HepG2 (cell line): ENCODE data around the gene GRM7. TPM values are rescaled to one million over a fixed set of nuclear protein-coding genes. Genes with fewer than 3 reads are reported as not detected.

ENCODE experiments used
- ATAC-seq: fragments of 200-7000 bp; cut with Tn5 transposase; 3 replicates; pipeline ENCODE4 v1.9.1; 2020; ENCODE audit warnings: mild to moderate bottlenecking, moderate library complexity
- BruUV-seq: library from RNA; stranded (reverse); fragments of 400-500 nt; replicated peaks from 2 replicates; lab custom pipeline; 2021; lab: Mats Ljungman, UMichigan
- CTCF ChIA-PET: fragments of 300-600 bp; formaldehyde crosslinking; extraction: SDS; loops from one replicate; lab custom pipeline; 2021; ENCODE audit warnings: low total read pairs, inconsistent platforms, low intra/inter-chr PET ratio; lab: Yijun Ruan, JAX
- POLR2A ChIA-PET: fragments of 350-600 bp; sonication (Branson Sonifier 250); formaldehyde crosslinking; loops from one replicate; lab custom pipeline; 2020; ENCODE audit warnings: antibody characterized with exemption, inconsistent platforms; lab: Yijun Ruan, JAX
- DNase-seq: peaks from one replicate; pipeline ENCODE4 v3.0.0-alpha.2; 2015; ENCODE audit warnings: low spot score
- FAIRE-seq: peaks from 3 replicates; lab custom pipeline; 2011; peaks lifted over from hg19 to GRCh38; lab: Jason Lieb, UNC
- H2AFZ ChIP-seq: one replicate; pipeline ENCODE4 v1.6.1; 2011; ENCODE audit warnings: low read length, inconsistent platforms
- H3K27ac ChIP-seq: fragments of 300-600 bp; 3 replicates; pipeline ENCODE4 v1.8.0; 2011; ENCODE audit warnings: mixed run types, mild to moderate bottlenecking, mixed read lengths, low read length, inconsistent platforms; ENCODE audit not compliant: insufficient read depth; ENCODE audit errors: extremely low read length
- H3K27me3 ChIP-seq, 2 experiments: fragments of 200-600 bp in 1 of 2; 2 replicates in 1 of 2; 3 replicates in 1 of 2; pipeline versions ENCODE4 v1.6.0 to v1.8.0; 2011; ENCODE audit warnings: low read length in 2 of 2, mild to moderate bottlenecking in 2 of 2, moderate library complexity in 2 of 2, inconsistent platforms in 1 of 2; ENCODE audit not compliant: insufficient read depth in 2 of 2, control insufficient read depth in 1 of 2
- H3K36me3 ChIP-seq, 2 experiments: fragments of 200-600 bp in 1 of 2; replicated peaks in 1 of 2; 2 replicates in 1 of 2; 3 replicates in 1 of 2; pipeline versions ENCODE4 v1.5.1 to v1.8.0; 2011; ENCODE audit warnings: low read length in 2 of 2, inconsistent platforms in 1 of 2; ENCODE audit not compliant: insufficient read depth in 2 of 2, control insufficient read depth in 1 of 2
- H3K4me1 ChIP-seq: 2 replicates; pipeline ENCODE4 v1.5.1; 2012; ENCODE audit warnings: low read length, inconsistent platforms; ENCODE audit not compliant: insufficient read depth
- H3K4me2 ChIP-seq: 2 replicates; pipeline ENCODE4 v1.6.0; 2011; ENCODE audit warnings: low read depth, low read length, inconsistent platforms
- H3K4me3 ChIP-seq, 3 experiments: fragments of 200-600 bp in 1 of 3; sonication (generic), shearing (Covaris generic) in 1 of 3; replicated peaks in 1 of 3; 2 replicates each; pipeline ENCODE4 v1.5.1; 2011 to 2016; ENCODE audit warnings: low read length in 3 of 3, inconsistent platforms in 2 of 3, low read depth in 2 of 3, mild to moderate bottlenecking in 2 of 3, control low read depth in 1 of 3, mixed read lengths in 1 of 3; ENCODE audit not compliant: insufficient read depth in 1 of 3
- H3K79me2 ChIP-seq: one replicate; pipeline ENCODE4 v1.6.1; 2011; ENCODE audit warnings: low read length, inconsistent platforms; ENCODE audit not compliant: insufficient read depth
- H3K9ac ChIP-seq: 2 replicates; pipeline ENCODE4 v1.6.0; 2011; ENCODE audit warnings: mild to moderate bottlenecking, low read depth, low read length, inconsistent platforms; ENCODE audit not compliant: insufficient read depth
- H3K9me3 ChIP-seq: 2 replicates; pipeline ENCODE4 v1.5.1; 2012; ENCODE audit warnings: mild to moderate bottlenecking, low read length
- H4K20me1 ChIP-seq: 2 replicates; pipeline ENCODE4 v1.6.0; 2011; ENCODE audit warnings: inconsistent platforms, mild to moderate bottlenecking, low read length, moderate library complexity; ENCODE audit not compliant: insufficient read depth
- ARHGAP35 ChIP-seq: sonication (generic); formaldehyde crosslinking; IDR thresholded peaks from 2 replicates; pipeline ENCODE4 v1.9.0; 2022; ENCODE audit warnings: mild to moderate bottlenecking, inconsistent platforms, moderate library complexity, missing genetic modification reagents, borderline replicate concordance
- HDAC6 ChIP-seq: fragments of 200-600 bp; sonication (generic); IDR thresholded peaks from 2 replicates; pipeline ENCODE4 v1.7.0; 2017; ENCODE audit warnings: mild to moderate bottlenecking, antibody characterized with exemption, low read length, low read depth
- HNRNPK ChIP-seq: fragments of 200-400 bp; formaldehyde crosslinking; IDR thresholded peaks from 2 replicates; pipeline ENCODE4 v1.6.1; 2018; ENCODE audit warnings: low read length, low read depth, moderate library complexity, mild to moderate bottlenecking; ENCODE audit not compliant: poor library complexity, severe bottlenecking
- NCOR1 ChIP-seq: fragments of 200-600 bp; sonication (generic); IDR thresholded peaks from 2 replicates; pipeline ENCODE4 v1.7.0; 2017; ENCODE audit warnings: antibody characterized with exemption, low read length, borderline replicate concordance
- NFYC ChIP-seq: IDR thresholded peaks from 2 replicates; pipeline ENCODE4 v1.6.1; 2016; ENCODE audit warnings: missing genetic modification reagents, missing compliant biosample characterization
- NKX3-1 ChIP-seq: sonication (generic); formaldehyde crosslinking; IDR thresholded peaks from 2 replicates; pipeline ENCODE4 v1.5.0; 2020; ENCODE audit warnings: missing genetic modification reagents
- NONO ChIP-seq, 2 experiments: fragments of 450-650 bp in 1 of 2; sonication (generic) in 1 of 2; formaldehyde crosslinking in 1 of 2; IDR thresholded peaks in 1 of 2; conservative IDR thresholded peaks in 1 of 2; 2 replicates each; pipeline versions ENCODE4 v1.6.1 to v1.8.0; 2017 to 2022; ENCODE audit warnings: mild to moderate bottlenecking in 1 of 2, missing genetic modification reagents in 1 of 2, moderate library complexity in 1 of 2
- NR2F1 ChIP-seq, 2 experiments: fragments of 450-650 bp in 1 of 2; formaldehyde crosslinking in 1 of 2; IDR thresholded peaks; 2 replicates each; pipeline versions ENCODE4 v1.5.0 to v1.6.1; 2016 to 2020; ENCODE audit warnings: mild to moderate bottlenecking in 1 of 2, missing compliant biosample characterization in 1 of 2, missing genetic modification reagents in 1 of 2, moderate library complexity in 1 of 2
- POLR2AphosphoS2 ChIP-seq: IDR thresholded peaks from 2 replicates; pipeline ENCODE4 v1.6.1; 2011; ENCODE audit warnings: low read depth, low read length, improper control_type of control experiment
- PPARG ChIP-seq: conservative IDR thresholded peaks from 2 replicates; pipeline ENCODE4 v1.6.1; 2016; ENCODE audit warnings: missing biosample characterization, missing genetic modification reagents
- TFE3 ChIP-seq: IDR thresholded peaks from 2 replicates; pipeline ENCODE4 v1.6.1; 2016
- THAP7 ChIP-seq: sonication (generic); formaldehyde crosslinking; IDR thresholded peaks from 2 replicates; pipeline ENCODE4 v1.8.1; 2023; ENCODE audit warnings: mild to moderate bottlenecking, missing genetic modification reagents
- TP53 ChIP-seq: sonication (generic); formaldehyde crosslinking; conservative IDR thresholded peaks from 2 replicates; pipeline ENCODE4 v1.4.0; 2020; ENCODE audit warnings: missing genetic modification reagents
- ZFP1 ChIP-seq: IDR thresholded peaks from 2 replicates; pipeline ENCODE4 v1.6.1; 2016
- ZNF772 ChIP-seq: sonication (generic); formaldehyde crosslinking; IDR thresholded peaks from 2 replicates; pipeline ENCODE4 v1.5.0; 2020; ENCODE audit warnings: mild to moderate bottlenecking, missing genetic modification reagents
- ZNF792 ChIP-seq: IDR thresholded peaks from 2 replicates; pipeline ENCODE4 v1.6.1; 2016
- ZSCAN20 ChIP-seq: sonication (generic); formaldehyde crosslinking; IDR thresholded peaks from 2 replicates; pipeline ENCODE4 v1.4.0; 2020; ENCODE audit warnings: missing genetic modification reagents, mild to moderate bottlenecking, borderline replicate concordance
- ZSCAN30 ChIP-seq: sonication (generic); formaldehyde crosslinking; IDR thresholded peaks from 2 replicates; pipeline ENCODE4 v1.5.0; 2020; ENCODE audit warnings: mild to moderate bottlenecking, missing genetic modification reagents
- WGBS: methylation state at CpG from one replicate; pipeline ENCODE4 v1.1.6; 2017; ENCODE audit warnings: low lambda C conversion rate; 5-methylcytosine and 5-hydroxymethylcytosine counted together
- in situ Hi-C: cut with HindIII; loops from 2 replicates; pipeline ENCODE4 v1.10.0; 2017; ENCODE audit warnings: low pct_unique_long_range_greater_than_20kb; ENCODE audit not compliant: extremely low pct_ligation_motif_present
- intact Hi-C: fragments of 100-400 bp; cut with micrococcal nuclease; formaldehyde crosslinking; loops from one replicate; pipeline ENCODE4 v1.10.0; 2022; ENCODE audit not compliant: unreplicated experiment
- polyA plus RNA-seq, 8 experiments: library from polyadenylated mRNA; depleted of rRNA in 3 of 8; stranded (reverse) in 7 of 8; unstranded in 1 of 8; fragments of >200 nt; fragmentation: Illumina TruSeq in 4 of 8; extraction: Trizol in 4 of 8; gene quantifications; 2 replicates each; pipeline versions ENCODE4 v1.2.1 to v1.2.3, GENCODE V29; 2011 to 2016; ENCODE audit warnings: low read depth in 4 of 8, missing spikeins in 1 of 8, mixed read lengths in 1 of 8; ENCODE audit not compliant: insufficient read depth in 1 of 8
- total RNA-seq, 5 experiments: library from RNA; depleted of rRNA; stranded (reverse); fragments of >200 nt; fragmentation: Illumina TruSeq; extraction: Trizol; gene quantifications; 2 replicates each; pipeline ENCODE4 v1.2.3, GENCODE V29; 2016; ENCODE audit warnings: low read depth in 1 of 5

GRM7 gene
- total and polyA plus RNA-seq, 2 of the 13 experiments (the other 11 are each of a cell fraction or from before 2014, with no cell fraction given) = not detected

- no peak for ATAC-seq
- FAIRE-seq = no peak
- no peak overlapping the region for H3K9ac ChIP-seq
- no peak overlapping the region for H2AFZ ChIP-seq
- no peaks in the 10 kb centered on the region for H3K4me1 ChIP-seq
- CTCF ChIA-PET = no interaction called here
- TF ChIP-seq NONO (IDR thresholded peaks at IDR 0.05) (no peak), NONO (CRISPR knock-in tag; conservative IDR thresholded peaks at IDR 0.05) (no peak), ZSCAN30 (no peak), POLR2AphosphoS2 (no peak), NFYC (CRISPR knock-in tag) (no peak), HNRNPK (no peak), THAP7 (CRISPR knock-in tag) (no peak), ARHGAP35 (no peak), TFE3 (CRISPR knock-in tag) (no peak), PPARG (CRISPR knock-in tag) (no peak), NCOR1 (no peak), ZSCAN20 (CRISPR knock-in tag) (no peak), HDAC6 (no peak), NKX3-1 (no peak), ZNF792 (CRISPR knock-in tag) (no peak), TP53 (CRISPR knock-in tag) (no peak), NR2F1 (CRISPR knock-in tag; IDR thresholded peaks at IDR 0.05) (no peak), ZFP1 (CRISPR knock-in tag) (no peak), ZNF772 (CRISPR knock-in tag) (no peak)
- TF ChIP-seq, all 625 proteins: peak for 0
- POLR2A ChIA-PET = no interaction called here
- no peaks in the 10 kb centered on the region for H3K79me2 ChIP-seq
- H3K36me3 ChIP-seq = no peaks in the 10 kb centered on the region
- WGBS = 48% methylated on average over 2 of the region's 2 CpGs
- no peaks in the 10 kb centered on the region for H4K20me1 ChIP-seq
- DNase-seq = no peak
- no peaks in the 10 kb centered on the region for H3K27me3 ChIP-seq
- H3K27ac ChIP-seq = no peak overlapping the region
- no peak overlapping the region for H3K4me3 ChIP-seq
- no peak overlapping the region for H3K4me2 ChIP-seq
- intact Hi-C loops = no loop called here
- in situ Hi-C loops = no loop called here
- BruUV-seq = no TSS peak
- peaks cover 54% of the 10 kb centered on the region for H3K9me3 ChIP-seq
Observed at GRCh38 chr3:7573330-7573729, 712.4 kb downstream of the GRM7 start.
